ENCODE data around the gene S100A9. TPM values are rescaled to one million over a fixed set of nuclear protein-coding genes. Genes with fewer than 3 reads are reported as not detected.

Gene S100A9
- polyA plus RNA-seq, 4 donors: 57.0 to 509 (median 97.5) TPM

DNA sequence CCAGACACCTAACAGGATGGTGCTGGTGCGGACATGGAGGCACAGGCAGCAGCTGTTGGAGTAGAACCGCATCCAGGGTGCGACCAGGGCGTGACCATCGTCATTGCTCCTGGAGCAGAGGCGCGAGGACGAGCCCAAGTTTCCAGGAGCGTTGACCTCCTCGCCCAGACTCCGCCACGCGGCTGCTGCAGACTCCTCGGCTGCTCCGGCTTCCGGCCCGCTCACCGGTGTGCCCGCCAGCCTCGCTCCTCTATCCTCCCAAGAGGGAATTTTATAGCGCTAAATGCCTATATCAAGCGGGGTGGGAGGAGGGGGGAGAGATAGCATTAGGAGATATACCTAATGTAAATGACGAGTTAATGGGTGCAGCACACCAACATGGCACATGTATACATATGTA lies 23.1 kb downstream of the S100A9 start:
- FAIRE-seq: no peak
- Histone ChIP-seq H3K27ac (ENCODE audit: low read depth in 1 of 3, low read length in 2 of 3) (no peak overlapping the region), H3K9me3 (ENCODE audit: control insufficient read depth in 2 of 2, insufficient read depth in 1 of 2, low read depth in 1 of 2, low read length in 1 of 2) (no peaks in the 10 kb centered on the region), H3K27me3 (ENCODE audit: control insufficient read depth in 3 of 3, insufficient read depth in 3 of 3, low read length in 3 of 3) (no peaks in the 10 kb centered on the region), H3K4me1 (ENCODE audit: control insufficient read depth in 3 of 3, insufficient read depth in 2 of 3, low read depth in 1 of 3, low read length in 2 of 3) (peaks cover 0 to 10% (median 0%) of the 10 kb centered on the region in 3 donors), H3K4me3 (ENCODE audit: low read depth in 1 of 3, low read length in 3 of 3) (no peak overlapping the region), H3K36me3 (ENCODE audit: control insufficient read depth in 3 of 3, insufficient read depth in 2 of 3, low read depth in 1 of 3, low read length in 3 of 3) (no peaks in the 10 kb centered on the region)
- no peak for DNase-seq
- 91 to 94% (median 94%) methylated on average over 23 of the region's 23 CpGs for WGBS, 3 donors

DNA sequence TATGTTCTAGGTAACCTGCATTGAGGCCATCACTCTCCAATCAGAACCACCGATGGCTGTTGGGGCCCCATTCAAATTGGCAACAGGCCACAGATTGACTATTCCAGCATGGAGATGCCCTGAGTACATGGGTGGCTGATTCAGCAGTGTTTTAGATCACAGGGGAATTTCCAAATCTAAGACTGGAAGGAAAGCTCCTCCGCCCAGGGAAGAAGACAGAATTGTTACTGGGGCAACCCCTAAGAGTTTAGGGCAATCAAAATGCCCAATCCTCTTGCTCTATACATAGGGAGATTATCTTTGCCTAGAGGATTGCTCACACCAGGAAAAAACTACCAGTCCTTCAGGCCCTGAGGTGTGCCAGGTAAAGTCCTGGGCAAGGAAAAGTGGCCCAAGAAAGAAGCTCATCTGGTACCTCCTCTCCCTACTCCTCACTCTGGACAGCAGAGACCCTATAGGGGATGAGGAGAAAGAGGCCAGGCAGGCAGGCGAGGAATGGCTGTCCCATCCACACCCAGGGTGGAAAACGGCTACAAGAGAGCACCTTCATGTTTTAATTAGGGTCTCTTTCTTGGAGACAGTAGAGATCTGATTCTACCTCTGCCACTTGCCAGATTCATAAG lies 27.4 kb downstream of the S100A9 start:
- DNase-seq: no peak
- 69 to 77% (median 70%) methylated on average over 4 of the region's 4 CpGs for whole genome bisulfite sequencing, 3 donors

DNA sequence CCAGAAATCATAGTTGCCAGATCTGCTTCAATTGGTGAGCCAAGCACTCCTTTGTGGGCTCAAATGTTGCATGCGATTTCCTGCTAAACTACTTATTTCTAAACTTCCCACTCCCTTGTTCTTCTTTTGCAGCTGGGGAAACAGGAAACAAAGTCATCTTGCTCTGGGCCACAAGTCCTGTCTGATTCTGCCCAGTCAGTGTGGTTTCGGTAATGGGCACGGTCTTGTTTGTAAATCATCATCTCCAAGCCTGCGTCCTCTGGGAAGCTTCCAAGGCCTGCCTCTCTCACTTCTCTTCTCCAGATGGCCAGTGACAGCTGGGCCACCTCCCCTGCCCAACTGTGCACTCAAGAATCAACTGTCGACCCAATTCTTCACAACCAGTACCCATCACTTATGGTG lies 28.8 kb downstream of the S100A9 start:
- Histone ChIP-seq H3K27ac (ENCODE audit: low read depth in 1 of 3, low read length in 2 of 3) (no peak overlapping the region), H3K4me3 (ENCODE audit: low read depth in 1 of 3, low read length in 3 of 3) (no peak overlapping the region), H3K9me3 (ENCODE audit: control insufficient read depth in 2 of 2, insufficient read depth in 1 of 2, low read depth in 1 of 2, low read length in 1 of 2) (no peaks in the 10 kb centered on the region), H3K36me3 (ENCODE audit: control insufficient read depth in 3 of 3, insufficient read depth in 2 of 3, low read depth in 1 of 3, low read length in 3 of 3) (no peaks in the 10 kb centered on the region), H3K27me3 (ENCODE audit: control insufficient read depth in 3 of 3, insufficient read depth in 3 of 3, low read length in 3 of 3) (no peaks in the 10 kb centered on the region), H3K4me1 (ENCODE audit: control insufficient read depth in 3 of 3, insufficient read depth in 2 of 3, low read depth in 1 of 3, low read length in 2 of 3) (no peaks in the 10 kb centered on the region)
- DNase-seq: no peak
- FAIRE-seq: no peak
- WGBS, 3 donors: 61 to 79% (median 62%) methylated on average over 5 of the region's 5 CpGs

More for the DNA sequence above, 27.4 kb downstream of the S100A9 start:
- Histone ChIP-seq H3K27me3 (ENCODE audit: control insufficient read depth in 3 of 3, insufficient read depth in 3 of 3, low read length in 3 of 3) (no peaks in the 10 kb centered on the region), H3K27ac (ENCODE audit: low read depth in 1 of 3, low read length in 2 of 3) (no peak overlapping the region), H3K36me3 (ENCODE audit: control insufficient read depth in 3 of 3, insufficient read depth in 2 of 3, low read depth in 1 of 3, low read length in 3 of 3) (no peaks in the 10 kb centered on the region), H3K4me3 (ENCODE audit: low read depth in 1 of 3, low read length in 3 of 3) (no peak overlapping the region), H3K9me3 (ENCODE audit: control insufficient read depth in 2 of 2, insufficient read depth in 1 of 2, low read depth in 1 of 2, low read length in 1 of 2) (no peaks in the 10 kb centered on the region), H3K4me1 (ENCODE audit: control insufficient read depth in 3 of 3, insufficient read depth in 2 of 3, low read depth in 1 of 3, low read length in 2 of 3) (no peaks in the 10 kb centered on the region)
- no peak for FAIRE-seq

DNA sequence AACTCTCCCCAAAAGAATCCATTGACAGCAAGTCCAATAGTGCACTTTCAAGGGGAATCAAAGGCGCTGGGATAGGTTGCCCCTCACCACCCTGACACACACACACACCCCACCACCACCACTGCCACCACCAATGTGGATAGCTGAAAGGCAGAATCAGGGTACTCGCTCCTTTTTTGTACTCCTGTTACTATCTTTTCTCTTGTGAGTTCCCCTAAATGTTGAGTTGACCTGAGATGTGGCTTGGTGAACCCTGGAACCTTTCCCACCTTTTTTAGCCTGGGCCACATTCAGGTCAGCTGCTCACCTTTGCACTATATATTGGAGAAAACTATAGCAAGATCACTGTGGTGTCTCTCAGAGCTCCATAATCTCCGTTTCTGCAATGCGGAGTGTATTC lies 29.3 kb downstream of the S100A9 start:
- DNase-seq (no peak), FAIRE-seq (no peak)
- 86 to 90% (median 88%) methylated on average over 4 of the region's 4 CpGs for WGBS, 3 donors
- no peaks in the 10 kb centered on the region for H3K4me1 ChIP-seq (ENCODE audit: control insufficient read depth in 3 of 3, insufficient read depth in 2 of 3, low read depth in 1 of 3, low read length in 2 of 3)
- H3K27me3 ChIP-seq (ENCODE audit: control insufficient read depth in 3 of 3, insufficient read depth in 3 of 3, low read length in 3 of 3): no peaks in the 10 kb centered on the region
- H3K9me3 ChIP-seq (ENCODE audit: control insufficient read depth in 2 of 2, insufficient read depth in 1 of 2, low read depth in 1 of 2, low read length in 1 of 2): no peaks in the 10 kb centered on the region
- H3K4me3 ChIP-seq (ENCODE audit: low read depth in 1 of 3, low read length in 3 of 3): no peak overlapping the region
- H3K27ac ChIP-seq (ENCODE audit: low read depth in 1 of 3, low read length in 2 of 3): no peak overlapping the region
- no peaks in the 10 kb centered on the region for H3K36me3 ChIP-seq (ENCODE audit: control insufficient read depth in 3 of 3, insufficient read depth in 2 of 3, low read depth in 1 of 3, low read length in 3 of 3)

DNA sequence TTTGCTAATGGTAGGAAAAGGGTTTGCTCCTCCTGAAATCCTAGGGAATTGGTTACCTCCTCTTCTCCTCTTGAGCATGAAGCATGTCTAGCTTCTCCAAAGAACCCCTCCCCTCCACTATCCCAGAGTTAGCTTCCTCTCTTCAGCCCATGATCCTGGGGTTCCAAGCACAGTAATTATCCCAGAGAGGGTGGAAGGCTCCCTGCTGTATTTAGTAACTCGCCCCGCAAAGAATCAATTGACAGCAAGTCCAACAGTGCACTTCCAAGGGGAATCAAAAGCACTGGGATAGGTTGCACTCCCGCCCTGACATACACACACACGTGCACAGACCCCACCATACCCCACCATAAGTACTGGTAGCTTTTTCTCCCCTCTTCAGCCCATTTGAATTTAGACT lies 30.1 kb downstream of the S100A9 start:
- H3K4me1 ChIP-seq (ENCODE audit: control insufficient read depth in 3 of 3, insufficient read depth in 2 of 3, low read depth in 1 of 3, low read length in 2 of 3): no peaks in the 10 kb centered on the region
- no peak overlapping the region for H3K27ac ChIP-seq (ENCODE audit: low read depth in 1 of 3, low read length in 2 of 3)
- no peaks in the 10 kb centered on the region for H3K9me3 ChIP-seq (ENCODE audit: control insufficient read depth in 2 of 2, insufficient read depth in 1 of 2, low read depth in 1 of 2, low read length in 1 of 2)
- H3K27me3 ChIP-seq (ENCODE audit: control insufficient read depth in 3 of 3, insufficient read depth in 3 of 3, low read length in 3 of 3): no peaks in the 10 kb centered on the region
- no peaks in the 10 kb centered on the region for H3K36me3 ChIP-seq (ENCODE audit: control insufficient read depth in 3 of 3, insufficient read depth in 2 of 3, low read depth in 1 of 3, low read length in 3 of 3)
- FAIRE-seq: no peak
- WGBS, 3 donors: 70 to 81% (median 72%) methylated on average over 4 of the region's 4 CpGs
- H3K4me3 ChIP-seq (ENCODE audit: low read depth in 1 of 3, low read length in 3 of 3): no peak overlapping the region
- no peak for DNase-seq

DNA sequence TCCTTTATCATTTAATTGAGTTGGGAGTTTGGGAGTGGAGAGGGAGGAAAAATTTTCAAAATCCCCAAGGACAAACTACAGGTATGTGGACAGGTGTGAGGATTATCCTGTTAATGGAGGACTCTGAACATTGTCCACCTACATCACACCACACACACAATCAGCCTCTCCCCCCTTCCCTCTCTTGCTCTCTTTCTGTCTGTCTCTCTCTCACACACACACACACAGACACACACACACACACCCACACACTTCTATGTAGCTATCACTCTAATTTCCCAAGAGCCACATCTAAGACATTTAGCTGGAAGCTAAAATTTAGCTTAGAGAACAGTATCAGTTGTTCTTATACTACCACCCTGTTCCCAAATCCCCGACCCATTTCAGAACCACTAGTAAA lies 31.7 kb downstream of the S100A9 start:
- no peak overlapping the region for H3K27ac ChIP-seq (ENCODE audit: low read depth in 1 of 3, low read length in 2 of 3)
- FAIRE-seq (no peak), DNase-seq (no peak)
- no peak overlapping the region for H3K4me3 ChIP-seq (ENCODE audit: low read depth in 1 of 3, low read length in 3 of 3)
- no peaks in the 10 kb centered on the region for H3K9me3 ChIP-seq (ENCODE audit: control insufficient read depth in 2 of 2, insufficient read depth in 1 of 2, low read depth in 1 of 2, low read length in 1 of 2)
- WGBS, 3 donors: 84 to 88% (median 84%) methylated on average over 1 of the region's 1 CpG
- H3K4me1 ChIP-seq (ENCODE audit: control insufficient read depth in 3 of 3, insufficient read depth in 2 of 3, low read depth in 1 of 3, low read length in 2 of 3): no peaks in the 10 kb centered on the region
- H3K36me3 ChIP-seq (ENCODE audit: control insufficient read depth in 3 of 3, insufficient read depth in 2 of 3, low read depth in 1 of 3, low read length in 3 of 3): no peaks in the 10 kb centered on the region
- no peaks in the 10 kb centered on the region for H3K27me3 ChIP-seq (ENCODE audit: control insufficient read depth in 3 of 3, insufficient read depth in 3 of 3, low read length in 3 of 3)

DNA sequence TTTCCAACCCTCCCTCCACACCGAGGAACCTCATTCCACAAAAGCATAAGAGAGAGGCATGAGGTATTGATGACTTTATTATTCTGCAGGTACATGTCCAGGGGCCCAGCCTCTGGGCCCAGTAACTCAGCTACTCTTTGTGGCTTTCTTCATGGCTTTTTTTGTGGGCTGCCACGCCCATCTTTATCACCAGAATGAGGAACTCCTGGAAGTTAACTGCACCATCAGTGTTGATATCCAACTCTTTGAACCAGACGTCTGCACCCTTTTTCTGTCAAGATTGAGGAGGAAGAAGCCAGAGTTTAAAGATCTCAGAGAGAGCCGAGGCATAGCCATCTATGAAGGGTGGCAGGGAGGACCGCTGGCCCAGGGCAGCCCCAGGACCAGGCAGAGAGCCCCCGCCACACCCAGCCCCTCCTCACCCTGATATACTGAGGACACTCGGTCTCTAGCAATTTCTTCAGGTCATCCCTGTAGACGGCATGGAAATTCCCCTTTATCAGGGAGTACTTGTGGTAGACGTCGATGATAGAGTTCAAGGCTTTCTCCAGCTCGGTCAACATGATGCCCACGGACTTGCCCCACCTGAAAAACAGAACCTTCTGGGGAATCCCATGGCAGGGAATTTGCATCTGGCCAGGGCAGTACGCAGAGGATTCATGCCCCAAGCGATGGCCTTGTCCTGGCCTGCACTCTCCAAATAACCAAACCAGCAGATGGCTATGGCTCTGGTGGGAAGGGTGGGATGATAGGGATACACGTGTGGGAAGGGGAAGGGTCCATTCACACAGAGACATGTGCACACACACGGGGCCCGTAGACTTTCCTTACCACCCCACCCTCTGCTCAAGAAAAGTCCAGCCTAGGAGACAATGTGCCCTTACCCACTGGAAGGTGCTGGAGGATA lies 32.6 kb downstream of the S100A9 start:
- Histone ChIP-seq H3K4me1 (ENCODE audit: control insufficient read depth in 3 of 3, insufficient read depth in 2 of 3, low read depth in 1 of 3, low read length in 2 of 3) (no peaks in the 10 kb centered on the region), H3K27me3 (ENCODE audit: control insufficient read depth in 3 of 3, insufficient read depth in 3 of 3, low read length in 3 of 3) (no peaks in the 10 kb centered on the region), H3K36me3 (ENCODE audit: control insufficient read depth in 3 of 3, insufficient read depth in 2 of 3, low read depth in 1 of 3, low read length in 3 of 3) (no peaks in the 10 kb centered on the region), H3K9me3 (ENCODE audit: control insufficient read depth in 2 of 2, insufficient read depth in 1 of 2, low read depth in 1 of 2, low read length in 1 of 2) (no peaks in the 10 kb centered on the region), H3K27ac (ENCODE audit: low read depth in 1 of 3, low read length in 2 of 3) (no peak overlapping the region), H3K4me3 (ENCODE audit: low read depth in 1 of 3, low read length in 3 of 3) (no peak overlapping the region)
- FAIRE-seq: no peak
- 52 to 71% (median 56%) methylated on average over 17 of the region's 17 CpGs for WGBS, 3 donors
- no peak for DNase-seq

DNA sequence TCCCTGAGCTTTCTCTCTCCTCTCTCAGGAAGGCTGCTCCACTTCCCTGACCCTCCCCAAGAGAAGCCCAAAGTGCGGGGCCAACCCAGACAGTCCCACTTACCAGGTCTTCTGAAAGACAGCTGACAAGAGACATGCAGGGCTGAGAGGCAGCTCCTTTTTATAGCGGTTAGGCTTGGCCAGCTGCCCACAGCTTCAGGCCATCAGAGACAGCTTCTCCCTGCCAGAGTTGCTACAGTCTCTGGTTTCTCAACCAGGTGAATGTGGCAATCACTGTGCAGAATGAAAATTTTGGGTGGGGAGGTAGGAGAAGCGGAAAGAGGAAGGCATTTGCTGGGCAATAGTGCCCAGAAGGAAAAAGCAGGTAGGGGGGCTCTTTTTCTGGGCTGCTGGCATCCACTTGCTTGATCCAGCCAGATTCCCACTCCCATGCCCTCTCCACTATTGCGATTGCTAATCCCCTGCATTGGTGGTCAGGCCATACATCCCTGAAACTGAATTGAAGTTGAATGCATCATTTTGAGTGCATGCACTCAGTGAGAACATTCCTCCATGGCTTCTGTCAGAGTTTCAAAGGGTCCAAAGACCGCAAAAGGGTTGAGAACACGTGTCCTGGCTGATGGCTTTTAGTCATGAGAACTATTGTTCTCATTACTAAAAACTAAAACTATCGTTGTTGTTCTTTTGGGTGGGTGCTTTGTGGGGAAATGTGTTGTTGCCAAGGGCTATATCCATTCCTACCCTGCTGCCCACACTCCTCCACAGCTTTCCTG lies 33.5 kb downstream of the S100A9 start, which contains the start of gene S100A8:
S100A8 (minus strand) TSS at position 136 of the 773 bp plus-strand sequence. CDS start 538 bp downstream, outside the sequence.
- FAIRE-seq (no peak), DNase-seq (no peak)
- Histone ChIP-seq H3K4me3 (ENCODE audit: low read depth in 1 of 3, low read length in 3 of 3) (no peak within 1 kb of the TSS), H3K27me3 (ENCODE audit: control insufficient read depth in 3 of 3, insufficient read depth in 3 of 3, low read length in 3 of 3) (no peaks in the 10 kb centered on the region), H3K9me3 (ENCODE audit: control insufficient read depth in 2 of 2, insufficient read depth in 1 of 2, low read depth in 1 of 2, low read length in 1 of 2) (no peaks in the 10 kb centered on the region), H3K36me3 (ENCODE audit: control insufficient read depth in 3 of 3, insufficient read depth in 2 of 3, low read depth in 1 of 3, low read length in 3 of 3) (no peaks in the 10 kb centered on the region), H3K4me1 (ENCODE audit: control insufficient read depth in 3 of 3, insufficient read depth in 2 of 3, low read depth in 1 of 3, low read length in 2 of 3) (no peaks in the 10 kb centered on the region), H3K27ac (ENCODE audit: low read depth in 1 of 3, low read length in 2 of 3) (no peak within 1 kb of the TSS)
- WGBS, 3 donors: 57 to 70% (median 66%) methylated on average over 7 of the region's 7 CpGs

Measured in small intestine (tissue), 7 donors.